ENCODE results near the gene MFSD6.

DNA sequence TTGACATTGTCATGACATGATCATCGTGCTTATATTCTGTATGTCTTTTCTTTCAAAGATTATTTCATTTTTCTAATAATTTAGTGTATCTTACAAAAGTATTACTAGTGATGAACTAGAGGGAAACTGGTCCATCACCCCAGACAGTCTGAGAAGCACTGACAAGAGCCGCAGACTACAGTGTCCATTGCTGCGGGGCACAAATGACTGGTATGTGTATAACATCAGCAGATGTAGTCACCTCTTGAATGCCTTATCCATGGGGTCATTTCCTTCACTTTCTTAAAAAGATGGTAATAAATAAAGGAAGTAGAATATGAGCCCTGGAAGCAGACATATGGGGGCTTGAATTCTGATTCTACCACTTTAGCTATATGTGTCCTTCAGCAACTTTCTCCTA is 96.8 kb downstream of the MFSD6 start:
- TF ChIP-seq, protein P1, sequence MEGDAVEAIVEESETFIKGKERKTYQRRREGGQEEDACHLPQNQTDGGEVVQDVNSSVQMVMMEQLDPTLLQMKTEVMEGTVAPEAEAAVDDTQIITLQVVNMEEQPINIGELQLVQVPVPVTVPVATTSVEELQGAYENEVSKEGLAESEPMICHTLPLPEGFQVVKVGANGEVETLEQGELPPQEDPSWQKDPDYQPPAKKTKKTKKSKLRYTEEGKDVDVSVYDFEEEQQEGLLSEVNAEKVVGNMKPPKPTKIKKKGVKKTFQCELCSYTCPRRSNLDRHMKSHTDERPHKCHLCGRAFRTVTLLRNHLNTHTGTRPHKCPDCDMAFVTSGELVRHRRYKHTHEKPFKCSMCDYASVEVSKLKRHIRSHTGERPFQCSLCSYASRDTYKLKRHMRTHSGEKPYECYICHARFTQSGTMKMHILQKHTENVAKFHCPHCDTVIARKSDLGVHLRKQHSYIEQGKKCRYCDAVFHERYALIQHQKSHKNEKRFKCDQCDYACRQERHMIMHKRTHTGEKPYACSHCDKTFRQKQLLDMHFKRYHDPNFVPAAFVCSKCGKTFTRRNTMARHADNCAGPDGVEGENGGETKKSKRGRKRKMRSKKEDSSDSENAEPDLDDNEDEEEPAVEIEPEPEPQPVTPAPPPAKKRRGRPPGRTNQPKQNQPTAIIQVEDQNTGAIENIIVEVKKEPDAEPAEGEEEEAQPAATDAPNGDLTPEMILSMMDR (IDR thresholded peaks at IDR 0.05) = no peak
- TF ChIP-seq POLR2A (IDR thresholded peaks at IDR 0.05) = no peak
